ENCODE results near the gene MED14.

The MED14 gene

DNA sequence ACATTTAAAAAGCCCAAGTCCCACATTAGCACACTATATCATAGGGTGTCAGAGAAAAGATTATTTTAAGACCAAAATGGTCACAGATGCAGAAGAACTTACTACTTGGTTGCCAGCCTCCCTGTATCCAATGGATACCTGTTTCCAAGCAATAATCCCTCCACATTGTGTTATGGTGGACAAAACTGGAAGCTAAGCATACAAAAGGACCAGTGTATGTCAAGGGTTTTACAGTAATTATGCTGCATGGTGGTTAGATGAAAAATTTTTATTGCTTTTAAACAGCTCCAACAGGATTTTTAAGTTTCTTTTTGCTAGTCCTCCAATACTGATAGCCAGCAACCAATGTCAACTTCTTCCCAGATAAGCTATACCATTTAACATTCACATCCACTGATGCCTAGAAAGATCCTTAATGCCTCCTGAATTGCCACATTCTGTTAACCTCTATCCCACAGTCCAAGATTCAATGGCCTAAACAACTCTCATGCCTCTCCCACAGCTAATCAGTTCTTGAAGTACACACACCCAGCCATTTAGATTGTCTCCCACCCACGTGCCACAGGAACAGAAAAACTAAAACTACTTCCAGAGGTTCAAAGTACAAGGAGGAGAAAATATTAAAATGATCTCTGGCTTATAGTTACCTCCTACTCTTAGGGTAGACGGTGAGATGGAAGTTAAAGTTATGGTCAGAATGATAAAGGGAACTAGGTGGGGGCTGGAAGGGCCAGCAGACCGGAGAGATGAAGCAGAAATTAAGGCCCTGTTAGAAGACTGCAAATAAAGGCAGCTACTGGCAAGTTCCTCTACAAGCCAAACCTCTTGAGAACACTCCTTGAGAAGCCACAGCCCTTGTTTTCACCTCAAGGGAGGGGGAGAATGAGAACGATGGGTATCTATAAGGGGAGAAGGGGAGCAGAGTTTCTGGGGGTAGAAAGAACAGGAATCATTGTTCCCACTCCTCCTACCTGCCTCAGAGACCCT lies 5.5 kb downstream of the MED14 start:
- DNase-seq = no peak

DNA sequence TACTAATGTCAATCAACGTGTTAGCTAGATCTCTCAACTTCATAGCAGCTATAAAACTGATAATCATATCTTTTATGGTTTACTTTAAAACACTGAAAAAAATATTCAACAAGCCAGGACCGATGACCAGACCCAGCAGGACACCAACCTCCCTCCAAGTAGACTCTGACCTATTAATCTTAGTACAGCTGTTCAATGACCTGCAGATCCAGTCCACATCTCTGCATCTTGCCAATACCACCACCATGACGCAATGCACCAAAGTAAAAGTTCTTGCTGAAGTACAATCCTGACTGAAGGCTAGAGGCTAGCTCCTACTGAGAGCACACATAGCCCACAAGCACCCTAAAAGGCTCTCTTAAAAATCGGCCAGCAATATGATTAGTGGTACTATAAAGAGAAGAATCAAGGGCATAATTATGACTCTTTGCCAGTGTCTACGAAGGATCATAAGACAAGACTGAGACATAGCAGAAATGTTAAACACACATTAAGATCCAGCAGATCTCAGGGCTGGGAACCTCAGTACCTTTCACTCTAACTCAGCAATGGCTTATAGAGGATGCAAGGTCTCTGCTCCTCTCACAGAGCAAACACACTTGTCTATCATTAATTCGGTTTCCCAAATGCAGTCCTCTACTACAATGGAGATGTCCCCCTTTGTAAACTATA lies 7.6 kb downstream of the MED14 start:
- DNase-seq = no peak

DNA sequence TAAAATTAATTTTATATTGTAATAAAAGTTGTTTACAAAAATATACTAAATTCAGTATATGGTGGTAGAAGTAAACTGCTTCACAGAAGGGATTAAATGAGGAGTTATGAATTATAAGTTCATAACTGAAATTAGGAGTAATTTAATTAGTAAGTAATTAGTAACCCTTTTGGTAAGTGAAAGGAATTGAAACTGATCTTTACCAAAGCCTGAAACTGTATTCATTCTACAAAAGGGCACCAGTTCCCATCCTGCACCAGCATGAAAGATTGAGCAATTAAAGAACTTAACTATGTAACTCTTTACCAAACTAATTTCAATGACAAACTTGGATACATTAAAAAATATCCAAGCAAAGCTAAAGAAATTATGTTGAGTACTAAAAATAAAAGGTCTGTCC lies 8.2 kb downstream of the MED14 start:
- DNase-seq = no peak

DNA sequence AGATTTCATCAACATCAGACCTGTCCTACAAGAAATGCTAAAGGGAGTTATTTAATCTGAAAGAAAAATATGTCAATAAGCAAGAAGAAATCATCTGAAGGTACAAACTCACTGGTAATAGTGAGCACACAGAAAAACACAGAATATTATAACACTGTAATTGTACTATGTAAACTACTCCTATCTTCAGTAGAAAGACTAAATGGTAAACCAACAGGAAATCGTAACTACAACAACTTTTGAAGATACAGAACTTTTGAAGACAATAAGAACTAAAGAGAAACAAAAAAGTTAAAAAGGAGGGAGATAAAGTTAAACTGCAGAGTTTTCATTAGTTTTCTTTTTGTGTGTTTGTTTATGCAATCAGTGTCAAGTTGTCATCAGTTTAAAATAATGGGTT lies 12.4 kb downstream of the MED14 start:
- no peak for DNase-seq

DNA sequence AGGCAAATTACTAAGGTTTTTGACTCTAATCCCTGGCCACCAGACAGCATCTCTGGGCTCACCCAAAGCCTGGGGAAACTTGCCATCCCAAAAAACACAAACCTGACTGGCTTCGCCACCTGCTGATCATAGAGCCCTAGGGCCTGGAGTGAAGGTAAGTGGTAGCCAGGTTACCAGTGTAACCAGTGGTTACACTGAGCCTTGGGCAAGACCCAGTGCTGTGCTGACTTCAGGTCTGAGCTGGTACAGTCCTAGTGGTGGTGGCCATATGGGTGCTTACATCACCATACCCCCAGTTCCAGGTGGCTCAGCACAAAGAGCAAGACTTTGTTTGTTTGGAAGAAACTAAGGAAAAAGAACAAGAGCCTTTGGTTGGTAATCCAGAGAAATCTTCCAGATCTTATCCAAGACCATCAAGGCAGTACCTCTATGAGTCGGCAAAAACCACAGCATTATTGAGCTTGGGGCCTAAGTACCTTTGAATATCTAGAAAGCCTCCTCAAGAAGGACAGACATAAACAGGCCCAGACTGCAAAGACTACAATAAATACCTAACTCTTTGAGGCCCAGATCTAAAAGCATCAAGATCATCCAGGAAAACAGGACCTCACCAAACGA lies 13.7 kb downstream of the MED14 start:
- no peak for DNase-seq

DNA sequence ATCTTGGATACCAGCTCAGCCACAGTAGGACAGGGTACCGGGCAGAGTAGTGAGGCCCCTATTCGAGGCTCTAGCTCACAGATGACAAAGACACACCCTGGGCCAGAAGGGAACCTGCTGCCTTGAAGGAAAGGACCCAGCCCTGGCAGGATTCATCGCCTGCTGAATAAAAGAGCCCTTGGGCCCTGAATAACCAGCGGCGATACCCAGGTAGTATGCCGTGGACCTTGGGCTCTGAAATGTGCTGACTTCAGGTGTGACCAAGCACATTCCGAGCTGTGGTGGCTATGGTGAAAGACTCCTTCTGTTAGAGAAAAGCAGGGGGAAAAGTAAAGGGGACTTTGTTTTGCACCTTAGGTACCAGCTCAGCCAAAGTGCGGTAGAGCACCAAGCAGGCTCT lies 14.6 kb downstream of the MED14 start:
- no peak for DNase-seq

DNA sequence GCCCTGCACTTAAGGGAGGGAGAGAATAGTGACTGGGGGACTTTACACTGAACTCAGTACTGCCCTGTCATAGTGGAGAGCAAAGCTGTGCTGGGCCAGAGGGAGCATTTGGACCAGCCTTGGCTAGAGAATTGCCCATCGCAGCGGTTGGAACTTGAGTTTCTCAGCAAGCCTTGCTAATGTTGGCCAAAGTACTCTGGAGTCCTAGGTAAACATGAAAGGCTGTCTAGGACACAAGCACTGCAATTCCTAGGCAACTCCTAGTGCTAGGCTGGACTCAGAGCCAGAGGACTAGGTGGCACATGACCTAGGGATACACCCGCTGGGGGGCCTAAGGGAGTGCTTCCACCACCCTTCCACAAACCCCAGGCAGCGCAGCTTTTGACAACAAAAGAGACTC lies 15.0 kb downstream of the MED14 start:
- no peak for DNase-seq

DNA sequence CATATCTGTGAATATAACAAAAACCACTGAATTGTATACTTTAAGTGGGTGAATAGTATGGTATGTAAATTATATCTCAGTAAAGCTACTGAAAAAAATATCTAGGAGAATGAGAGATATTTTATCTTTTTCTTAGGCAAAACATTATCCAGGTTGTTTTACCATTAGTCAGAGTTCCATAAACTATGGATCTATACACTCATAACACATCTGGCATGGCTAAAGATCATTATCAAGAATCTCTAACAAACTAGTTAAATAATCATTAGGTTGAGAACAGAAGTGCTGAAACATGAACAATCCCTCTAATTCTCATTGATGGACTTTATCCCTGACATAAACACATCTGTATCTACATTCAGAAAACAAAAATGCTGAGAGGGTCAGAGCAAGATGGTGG lies 15.6 kb downstream of the MED14 start:
- no peak for DNase-seq

DNA sequence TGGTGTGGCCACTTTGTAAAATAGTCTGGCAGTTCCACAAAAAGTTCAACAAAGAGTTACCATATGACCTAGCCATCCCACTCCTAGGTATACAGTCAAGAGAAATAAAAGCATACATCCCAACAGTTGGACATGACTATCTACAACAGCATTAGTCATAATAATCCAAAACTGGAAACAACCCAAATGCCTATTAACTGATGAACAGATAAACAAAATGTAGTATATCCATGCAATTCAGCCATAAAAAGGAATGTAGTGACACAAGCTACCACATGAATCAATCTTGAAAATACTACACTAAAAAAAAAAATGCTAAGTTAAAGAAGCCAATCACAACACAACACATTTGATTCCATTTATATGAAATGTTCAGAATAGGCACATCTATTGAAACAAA lies 16.1 kb downstream of the MED14 start:
- DNase-seq = no peak

DNA sequence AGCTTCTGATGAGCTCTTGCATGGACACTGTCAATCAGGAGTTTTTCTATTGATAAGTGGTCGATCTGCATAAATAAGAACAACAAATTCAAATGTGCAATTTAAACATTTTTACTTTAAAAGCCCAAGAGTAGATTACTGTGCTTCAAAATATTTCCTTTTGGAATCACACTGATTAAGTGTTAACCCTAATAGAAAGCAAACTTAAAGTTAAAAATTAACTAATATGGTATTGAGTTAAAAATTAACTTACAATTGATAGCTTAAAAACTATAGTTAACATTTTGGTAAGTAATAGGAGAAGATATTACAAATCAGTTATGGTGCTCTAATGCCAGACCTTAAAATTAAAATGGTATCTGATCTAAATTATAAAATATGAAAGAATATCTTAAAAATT lies 25.9 kb downstream of the MED14 start:
- DNase-seq = no peak

DNA sequence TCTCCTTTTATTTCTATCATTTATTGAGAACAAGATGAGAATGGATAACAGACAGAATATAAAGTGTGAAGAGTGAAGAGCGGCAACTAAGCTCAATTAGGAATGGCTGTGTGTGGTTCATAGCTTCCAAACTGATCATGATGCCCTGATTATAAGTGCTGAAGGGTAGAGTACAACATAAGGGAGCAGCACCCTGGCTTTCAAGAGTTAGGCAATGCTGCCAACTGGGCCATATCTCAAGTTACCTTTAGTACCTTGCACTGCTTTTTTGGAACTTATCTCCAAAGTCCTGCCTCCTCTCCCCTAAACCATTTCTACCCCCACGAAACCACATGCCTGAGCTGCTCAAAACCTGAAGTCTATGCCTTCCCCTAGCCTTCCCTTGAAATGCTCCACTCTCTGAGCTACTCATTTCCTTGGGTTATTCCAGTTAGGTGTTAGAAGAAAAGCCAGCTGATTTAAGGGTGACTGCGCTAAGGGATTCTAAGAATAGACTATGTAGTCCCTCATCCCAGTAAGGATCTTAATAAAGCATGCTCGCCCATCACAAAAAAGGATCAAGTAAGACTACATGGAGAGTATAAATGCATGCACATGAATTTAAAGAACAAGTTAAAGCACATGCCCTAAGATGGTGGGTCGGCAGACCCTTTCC lies 29.6 kb downstream of the MED14 start:
- no peak for DNase-seq

DNA sequence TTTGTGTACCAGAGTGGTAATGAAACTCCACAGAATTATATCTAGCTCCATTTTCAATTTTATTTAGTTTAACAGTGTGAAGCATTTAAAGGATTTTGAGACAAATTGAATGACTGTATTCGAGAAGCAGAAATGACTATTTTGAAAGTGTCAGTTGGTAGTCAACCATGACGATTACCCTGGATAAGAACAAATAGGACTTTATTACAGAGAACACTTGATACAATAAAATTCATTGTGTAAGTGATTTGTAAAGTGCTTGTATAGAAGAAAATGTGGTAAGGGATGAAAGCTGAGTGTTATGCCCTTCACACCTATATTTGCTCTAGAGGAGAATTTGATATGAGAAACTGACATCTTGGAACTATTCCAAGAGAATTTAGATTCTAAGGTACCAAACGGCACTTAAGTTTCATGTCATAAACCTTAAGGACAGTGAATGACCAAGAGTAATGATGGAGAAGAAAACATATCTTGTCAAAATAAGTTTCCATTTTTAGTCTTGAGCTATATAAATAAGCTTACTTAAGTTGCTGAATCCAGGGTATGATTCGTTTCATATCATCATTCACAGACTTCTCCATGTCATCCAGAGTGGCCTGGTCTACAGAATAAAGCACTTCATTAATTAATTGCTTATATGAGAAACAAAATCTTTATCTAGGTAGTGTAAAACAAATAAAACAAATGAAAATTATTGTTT lies 34.6 kb downstream of the MED14 start:
- DNase-seq = no peak

DNA sequence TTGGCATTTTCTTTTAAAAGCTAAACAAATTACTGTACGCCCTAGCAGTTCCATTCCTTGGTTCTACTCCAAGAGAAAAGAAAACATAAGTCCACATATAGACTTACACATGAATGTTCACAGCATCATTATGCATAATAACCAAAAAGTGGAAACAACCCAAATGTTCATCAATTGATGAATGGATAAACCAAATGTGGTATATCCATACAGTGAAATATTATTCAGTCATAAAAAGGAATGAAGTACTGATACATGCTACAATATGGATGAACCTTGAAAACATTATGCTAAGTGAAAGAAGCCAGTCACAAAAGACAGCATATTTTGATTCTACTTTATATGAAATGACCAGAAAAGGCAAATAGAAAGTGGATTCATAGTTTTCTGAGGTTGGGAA lies 36.5 kb downstream of the MED14 start:
- no peak for DNase-seq

DNA sequence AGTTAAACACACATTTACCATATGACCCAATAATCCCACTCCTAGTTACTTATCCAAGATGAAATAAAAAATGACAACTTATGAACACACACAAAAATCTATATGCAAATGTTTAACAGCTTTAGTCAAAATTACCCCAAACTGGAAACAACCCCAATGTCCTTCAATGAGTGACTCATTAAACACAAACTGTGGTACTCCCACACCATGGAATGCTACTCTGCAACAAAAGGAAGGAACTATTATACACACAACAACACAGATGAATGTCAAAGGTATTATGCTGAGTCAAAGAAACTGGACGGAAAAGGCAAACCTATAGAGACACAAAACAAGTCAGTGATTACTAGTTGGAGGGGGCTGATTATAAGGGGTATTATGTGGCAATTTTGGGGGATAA lies 40.5 kb downstream of the MED14 start:
- no peak for DNase-seq

DNA sequence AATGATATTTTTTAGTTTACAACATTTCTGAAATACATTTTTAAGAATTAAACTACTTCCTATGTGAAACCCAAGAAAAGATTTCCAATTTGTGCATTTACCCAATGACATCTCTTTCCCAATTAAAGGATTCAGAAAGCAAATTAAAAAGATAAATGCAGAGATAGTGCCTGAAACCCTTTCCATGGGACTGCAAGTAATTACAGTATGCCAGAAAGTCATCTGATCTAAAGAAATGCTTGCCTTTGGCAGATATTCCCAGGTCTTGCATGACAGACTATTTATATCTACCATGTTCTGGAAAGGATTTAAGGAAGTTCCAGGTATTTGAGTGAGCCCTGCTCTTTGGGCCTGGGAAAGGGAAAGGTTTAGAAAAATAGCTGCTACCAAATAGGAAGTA lies 46.4 kb downstream of the MED14 start:
- no peak for DNase-seq

DNA sequence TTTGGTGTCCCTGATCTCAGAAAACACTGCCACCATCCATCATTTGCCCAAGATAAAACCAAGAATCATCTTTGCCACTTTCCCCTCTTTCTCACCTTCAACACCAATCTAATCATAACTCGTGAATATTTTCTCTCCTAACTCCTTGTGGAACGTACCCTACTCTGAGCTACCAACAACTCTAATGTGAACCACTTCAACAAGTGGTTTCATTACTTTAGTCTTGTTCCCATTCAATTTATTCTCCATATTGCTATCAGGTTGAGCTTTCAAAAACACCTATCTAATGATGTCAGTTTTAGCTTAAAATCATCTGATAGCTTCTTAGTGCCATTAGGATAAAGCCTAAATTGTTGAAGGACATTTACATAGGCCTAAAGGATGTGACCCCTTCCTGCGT lies 48.2 kb downstream of the MED14 start:
- DNase-seq = no peak

DNA sequence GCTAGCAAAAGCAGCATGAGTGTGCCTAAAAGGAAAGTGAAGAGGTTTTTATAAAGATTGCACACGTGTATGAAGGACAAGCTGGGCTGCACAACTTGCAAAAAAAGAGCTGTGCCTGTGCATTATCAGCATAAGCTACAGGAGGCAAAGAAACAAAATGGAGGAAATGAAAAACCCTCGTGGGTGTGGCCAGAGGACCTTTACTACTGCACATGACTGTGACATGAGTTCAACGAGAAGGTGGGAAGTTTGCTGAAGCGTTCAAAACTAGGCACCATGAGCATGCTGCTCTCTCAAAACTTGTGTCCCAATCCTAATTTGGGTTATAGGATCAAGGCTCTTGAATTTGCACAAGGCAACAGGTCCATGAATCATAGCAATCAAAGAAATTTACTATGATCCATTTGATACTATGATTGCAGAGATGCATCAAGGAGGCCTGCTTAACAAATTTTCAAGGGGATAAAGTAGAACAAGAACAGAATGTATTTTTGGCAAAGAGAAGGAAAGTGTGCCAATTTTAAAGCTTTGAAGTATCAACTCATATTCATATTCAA lies 49.9 kb downstream of the MED14 start:
- no peak for DNase-seq

DNA sequence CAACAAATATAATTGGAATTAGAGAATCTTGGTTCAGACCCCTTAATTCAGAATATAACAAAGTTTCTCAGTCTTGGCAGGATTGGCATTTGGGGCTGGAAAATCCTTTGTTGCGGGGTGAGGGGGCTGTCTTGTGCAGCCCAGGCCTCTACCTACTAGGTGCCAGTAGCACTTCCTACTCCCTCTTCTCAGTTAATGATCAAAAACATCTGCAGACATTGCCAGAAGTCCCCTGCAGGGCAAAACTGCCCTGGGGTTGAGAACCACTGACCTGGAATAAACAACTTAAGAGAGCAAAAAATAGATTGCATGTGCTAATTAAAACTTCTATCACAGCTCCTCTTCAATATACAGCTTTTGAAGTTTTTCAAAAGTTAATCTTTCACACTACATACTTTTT lies 51.2 kb downstream of the MED14 start:
- DNase-seq = no peak

DNA sequence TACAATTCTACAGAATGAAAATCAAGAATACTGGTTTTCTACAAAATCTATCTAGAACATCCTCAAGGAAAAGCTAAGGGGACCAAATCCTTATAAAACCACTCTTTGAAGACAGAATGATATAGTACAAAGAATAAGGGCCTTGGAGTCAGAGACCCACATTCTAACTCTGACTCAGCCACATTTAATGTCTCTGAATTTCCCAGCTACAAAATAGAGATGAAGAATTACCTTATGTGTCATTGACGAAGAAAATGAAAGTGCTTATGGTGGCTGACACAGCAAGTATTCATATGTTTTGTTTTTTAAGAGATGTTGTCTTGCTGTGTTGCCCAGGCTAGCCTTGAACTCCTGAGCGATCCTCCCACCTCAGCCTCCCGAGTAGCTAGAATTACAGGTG lies 52.1 kb downstream of the MED14 start:
- DNase-seq = no peak

DNA sequence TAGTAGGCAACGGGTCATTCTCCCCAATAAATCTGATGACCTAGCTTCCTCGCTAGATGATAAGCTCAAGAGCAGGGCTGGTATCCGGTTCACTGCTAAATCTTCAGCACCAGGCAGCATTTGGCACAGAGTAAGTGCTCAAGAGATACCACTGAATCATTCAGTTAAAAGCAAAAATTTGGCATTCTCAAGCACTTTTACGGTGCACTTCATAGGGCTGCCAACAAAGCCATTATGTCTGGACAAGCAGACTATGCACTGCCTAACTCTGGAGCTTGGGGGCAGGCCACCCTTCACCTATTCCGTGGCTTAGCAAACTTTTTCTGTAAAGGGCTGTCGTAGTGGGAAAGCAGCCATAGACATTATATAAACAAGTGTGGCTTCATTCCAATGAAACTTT lies 64.2 kb downstream of the MED14 start:
- DNase-seq = no peak

DNA sequence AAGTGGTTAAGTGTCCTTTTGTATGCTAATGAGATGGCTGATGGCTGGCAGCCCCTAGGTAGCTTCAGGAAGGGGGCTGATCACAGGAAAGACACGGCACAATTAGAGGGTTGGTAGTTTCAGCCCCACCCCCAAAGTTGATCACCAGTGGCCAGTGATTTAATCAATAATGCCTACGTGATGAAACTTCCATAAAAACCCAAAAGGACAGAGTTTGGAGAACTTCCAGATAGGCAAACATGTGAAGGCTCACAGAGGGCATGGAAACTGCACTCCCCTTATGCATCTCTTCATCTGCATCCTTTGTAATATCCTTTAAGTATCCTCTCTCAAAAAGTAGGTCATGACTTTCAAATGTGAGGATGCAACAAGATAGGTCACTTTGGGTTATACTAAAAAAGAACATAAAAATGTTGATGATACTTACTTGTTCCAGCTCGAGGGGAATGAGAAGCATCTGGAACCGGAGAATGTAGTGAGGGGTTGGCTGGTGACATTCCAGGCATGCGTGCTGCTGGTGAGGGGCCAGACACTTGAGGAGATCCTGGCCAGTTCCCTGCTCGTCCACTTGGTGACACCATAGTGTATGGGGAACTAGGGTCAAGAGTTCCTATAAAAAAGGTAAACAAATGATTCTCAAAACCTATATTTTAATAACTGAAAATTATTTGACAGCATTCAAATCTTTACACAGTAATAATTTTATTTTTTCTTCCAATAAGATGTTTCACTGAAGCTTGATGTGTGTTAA lies 71.3 kb downstream of the MED14 start:
- no peak for DNase-seq

Data from CD4-positive, alpha-beta T cell treated with Interleukin-6 for 4 hours (primary cell).